Daoy (cell line): Measurements from ENCODE around the gene THEMIS2. TPM values are rescaled to one million over a fixed set of nuclear protein-coding genes. Genes with fewer than 3 reads are reported as not detected.
"Not testable (repeated sequence)": the region's sequence is repeated elsewhere in the genome, so short reads cannot be mapped to it uniquely, and the experiment has no call there.

ENCODE experiments used
- DNase-seq: peaks from one replicate; pipeline ENCODE4 v3.0.0-alpha.2; 2015; ENCODE audit warnings: low read depth
- total RNA-seq: library from RNA; depleted of rRNA; stranded (reverse); fragments of >200 nt; shearing (Covaris generic); gene quantifications from 2 replicates; pipeline ENCODE4 v1.2.3, GENCODE V29; 2014; rRNA removed

The THEMIS2 gene
- total RNA-seq, result 1.8 and 4.3 TPM in 2 replicates

GRCh38 chr1:27872059-27872801 is at the start of gene THEMIS2:
THEMIS2 (plus strand) TSS chr1:27872544; CDS start chr1:27872572, 28 bp downstream.
- peak; percentile 78 for DNase-seq

GRCh38 chr1:27823784-27824183 is 48.6 kb upstream of the THEMIS2 start:
- DNase-seq, result no peak

- DNase-seq, result no peak
Observed at GRCh38 chr1:27824411-27824810, 47.9 kb upstream of the THEMIS2 start.

- DNase-seq, result not testable (repeated sequence)
Observed at GRCh38 chr1:27829339-27829960, 42.9 kb upstream of the THEMIS2 start.

- DNase-seq, result peak; percentile 98
Observed at GRCh38 chr1:27830621-27831440, 41.5 kb upstream of the THEMIS2 start, which contains the start of gene PPP1R8. PPP1R8 (plus strand) TSS chr1:27830782; CDS start chr1:27830836, 54 bp downstream.

GRCh38 chr1:27831568-27832410 is 40.6 kb upstream of the THEMIS2 start:
- DNase-seq, result no peak

- DNase-seq, result no peak
Observed at GRCh38 chr1:27832762-27833161, 39.6 kb upstream of the THEMIS2 start.

GRCh38 chr1:27833470-27833869 is 38.9 kb upstream of the THEMIS2 start:
- DNase-seq, result no peak

- no peak for DNase-seq
Observed at GRCh38 chr1:27835046-27835445, 37.3 kb upstream of the THEMIS2 start.

GRCh38 chr1:27835501-27835900 is 36.8 kb upstream of the THEMIS2 start:
- DNase-seq, result no peak

- no peak for DNase-seq
Observed at GRCh38 chr1:27849951-27850350, 22.4 kb upstream of the THEMIS2 start.

GRCh38 chr1:27855085-27855484 is 17.3 kb upstream of the THEMIS2 start:
- DNase-seq, result no peak

GRCh38 chr1:27856561-27857343 is 15.6 kb upstream of the THEMIS2 start:
- no peak for DNase-seq

GRCh38 chr1:27857552-27857951 is 14.8 kb upstream of the THEMIS2 start:
- not testable (repeated sequence) for DNase-seq

GRCh38 chr1:27858072-27858948 is 14.0 kb upstream of the THEMIS2 start:
- DNase-seq, result peak; percentile 84

GRCh38 chr1:27858949-27859576 is 13.3 kb upstream of the THEMIS2 start:
- DNase-seq, result no peak

- DNase-seq, result no peak
Observed at GRCh38 chr1:27861436-27861835, 10.9 kb upstream of the THEMIS2 start.

GRCh38 chr1:27862004-27862403 is 10.3 kb upstream of the THEMIS2 start:
- no peak for DNase-seq
